Transverse colon (tissue), 4 donors: ENCODE results near the gene JPH3. TPM values are rescaled to one million over a fixed set of nuclear protein-coding genes. Genes with fewer than 3 reads are reported as not detected.
"Not testable (repeated sequence)": the region's sequence is repeated elsewhere in the genome, so short reads cannot be mapped to it uniquely, and the experiment has no call there.

Experiments used
- DNase-seq: peaks from one replicate; pipeline ENCODE4 v3.0.0-alpha.2; 2019
- H3K27ac ChIP-seq, 4 donors: fragments of 200-600 bp; sonication (generic); 2 replicates each; pipeline ENCODE4 v1.5.1; 2016 to 2018; ENCODE audit warnings: inconsistent platforms in 4 of 4
- H3K27me3 ChIP-seq: fragments of 200-600 bp; sonication (generic); 2 replicates; pipeline ENCODE4 v1.5.1; 2017; ENCODE audit warnings: inconsistent platforms
- H3K36me3 ChIP-seq, 4 donors: fragments of 200-600 bp; sonication (generic); 2 replicates each; pipeline ENCODE4 v1.5.1; 2017 to 2019; ENCODE audit warnings: inconsistent platforms in 4 of 4
- H3K4me1 ChIP-seq, 4 donors: fragments of 200-600 bp; sonication (generic); 2 replicates each; pipeline ENCODE4 v1.5.1; 2017 to 2020; ENCODE audit warnings: inconsistent platforms in 4 of 4
- H3K4me3 ChIP-seq, 4 donors: fragments of 200-600 bp; sonication (generic); 1 replicate in 1 of 4; 2 replicates in 3 of 4; pipeline versions ENCODE4 v1.5.1 to v1.6.1; 2017 to 2019; ENCODE audit warnings: inconsistent platforms in 4 of 4
- H3K9me3 ChIP-seq, 2 donors: fragments of 200-600 bp; sonication (generic); 2 replicates each; pipeline ENCODE4 v1.5.1; 2017 to 2019; ENCODE audit warnings: inconsistent platforms in 2 of 2
- CTCF ChIP-seq, 5 experiments: fragments of 200-600 bp in 3 of 5; fragments of 450-650 bp in 2 of 5; sonication (generic) in 3 of 5; IDR thresholded peaks; 1 replicate in 2 of 5; 2 replicates in 3 of 5; pipeline ENCODE4 v1.5.1; 2016 to 2017; ENCODE audit warnings: antibody characterized with exemption in 5 of 5, inconsistent platforms in 3 of 5, mild to moderate bottlenecking in 2 of 5, moderate library complexity in 1 of 5
- EP300 ChIP-seq: sonication (generic); formaldehyde crosslinking; IDR thresholded peaks from one replicate; pipeline ENCODE4 v1.6.1; 2017; ENCODE audit warnings: antibody characterized with exemption, low read depth
- POLR2A ChIP-seq: fragments of 450-650 bp; IDR thresholded peaks from one replicate; pipeline ENCODE4 v1.6.1; 2016; ENCODE audit warnings: antibody characterized with exemption, mild to moderate bottlenecking, moderate library complexity
- POLR2AphosphoS5 ChIP-seq, 3 donors: sonication (generic); formaldehyde crosslinking; IDR thresholded peaks; one replicate each; pipeline ENCODE4 v1.6.1; 2016; ENCODE audit warnings: antibody characterized with exemption in 3 of 3
- WGBS, 2 donors: methylation state at CpG; one replicate each; pipeline ENCODE4 v1.1.5; 2018; ENCODE audit warnings: low coverage in 1 of 2; 5-methylcytosine and 5-hydroxymethylcytosine counted together
- in situ Hi-C, 4 donors: fragments of 200-750 bp; cut with MboI; loops; one replicate each; pipeline versions ENCODE4 v1.15.0 to v1.15.1; 2017; ENCODE audit warnings: low sequenced_read_pairs in 3 of 4, low pct_ligation_motif_present in 1 of 4, low pct_unique_long_range_greater_than_20kb in 1 of 4
- intact Hi-C: fragments of 100-400 bp; cut with DNase I; formaldehyde crosslinking; loops from one replicate; pipeline ENCODE4 v1.15.1; 2023; ENCODE audit warnings: low total_unique reads
- total RNA-seq, 4 donors: library from RNA; depleted of rRNA; stranded (reverse); fragments of >200 nt; gene quantifications; one replicate each; pipeline ENCODE4 v1.1.0, GENCODE V29; 2016

The JPH3 gene
- total RNA-seq, 4 donors from 2014 or later = 0.32 to 5.2 (median 0.41) TPM; not detected in 1

GRCh38 chr16:87713451-87714229 is 111.3 kb downstream of the JPH3 start:
- WGBS, 2 donors = 85 to 95% methylated on average over 2 to 19 of the region's 19 CpGs
- no peaks in the 10 kb centered on the region for H3K27me3 ChIP-seq
- DNase-seq = no peak
- intact Hi-C loops (no loop called here), in situ Hi-C loops (no loop called here)
- no peak for TF ChIP-seq POLR2AphosphoS5 (IDR thresholded peaks at IDR 0.05)
- peaks cover 0 to 3% (median 0%) of the 10 kb centered on the region in 4 donors for H3K4me1 ChIP-seq
- no peak overlapping the region for H3K27ac ChIP-seq
- H3K9me3 ChIP-seq = no peaks in the 10 kb centered on the region
- peaks cover 0 to 5% (median 3%) of the 10 kb centered on the region in 4 donors for H3K36me3 ChIP-seq
- H3K4me3 ChIP-seq = no peak overlapping the region

DNA sequence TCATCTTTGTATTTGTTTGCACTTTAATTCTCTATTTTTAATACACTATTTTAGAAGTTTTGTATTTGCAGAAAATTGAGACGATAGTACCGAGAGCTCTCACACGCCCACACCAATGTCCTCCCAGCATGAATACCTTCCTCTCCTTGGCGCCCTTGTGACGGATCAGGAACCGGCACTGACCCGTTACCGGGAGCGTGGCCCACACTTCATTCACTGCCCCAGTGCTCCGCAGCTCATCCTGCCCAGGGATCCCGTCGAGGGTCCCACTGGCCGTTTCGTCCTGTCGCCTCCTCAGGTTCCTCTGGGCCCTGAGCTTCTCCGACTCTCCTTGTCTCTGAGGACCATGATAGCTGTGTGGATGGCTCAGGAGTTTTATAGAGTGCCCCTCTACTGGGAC is 112.9 kb downstream of the JPH3 start:
- Histone ChIP-seq H3K9me3 (no peaks in the 10 kb centered on the region), H3K4me3 (no peak overlapping the region), H3K27ac (no peak overlapping the region), H3K27me3 (no peaks in the 10 kb centered on the region), H3K4me1 (peaks cover 0 to 3% (median 0%) of the 10 kb centered on the region in 4 donors), H3K36me3 (no peaks in the 10 kb centered on the region)
- intact Hi-C loops (no loop called here), in situ Hi-C loops (no loop called here)
- DNase-seq = no peak
- WGBS, 2 donors = 96 to 100% methylated on average over 3 to 16 of the region's 16 CpGs
- TF ChIP-seq POLR2AphosphoS5 (IDR thresholded peaks at IDR 0.05) = no peak
- no peak for TF ChIP-seq POLR2A
- TF ChIP-seq CTCF (IDR thresholded peaks at IDR 0.05) = no peak
- TF ChIP-seq EP300 = no peak

DNA sequence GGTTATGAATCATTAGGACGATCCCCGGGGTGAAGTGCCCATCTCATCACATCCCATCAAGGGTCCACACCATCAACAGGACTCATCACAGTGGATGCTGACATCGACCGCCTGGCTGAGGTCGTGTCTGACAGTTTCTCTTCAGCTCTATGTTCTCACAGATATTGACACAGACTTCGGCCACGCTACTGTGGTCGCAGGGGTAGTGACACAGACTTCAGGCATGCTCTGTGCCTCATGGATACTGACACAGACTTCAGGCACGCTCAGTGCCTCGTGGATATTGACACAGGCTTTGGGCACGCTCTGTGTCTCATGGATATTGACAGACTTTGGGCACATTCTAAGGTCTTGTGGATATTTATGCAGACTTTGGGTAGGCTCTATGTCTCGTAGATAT is 113.3 kb downstream of the JPH3 start:
- intact Hi-C loops = no loop called here
- no peaks in the 10 kb centered on the region for H3K36me3 ChIP-seq

DNA sequence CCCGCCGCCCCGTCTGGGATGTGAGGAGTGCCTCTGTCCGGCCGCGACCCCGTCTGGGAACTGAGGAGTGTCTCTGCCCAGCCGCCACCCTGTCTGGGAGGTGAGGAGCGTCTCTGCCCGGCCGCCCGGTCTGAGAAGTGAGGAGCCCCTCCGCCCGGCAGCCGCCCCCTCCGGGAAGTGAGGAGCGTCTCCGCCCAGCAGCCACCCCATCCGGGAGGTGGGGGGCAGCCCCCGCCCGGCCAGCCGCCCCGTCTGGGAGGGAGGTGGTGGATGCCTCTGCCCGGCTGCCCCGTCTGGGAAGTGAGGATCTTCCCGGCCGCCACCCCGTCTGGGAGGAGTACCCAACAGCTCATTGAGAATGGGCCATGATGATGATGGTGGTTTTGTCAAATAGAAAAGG is 116.5 kb downstream of the JPH3 start:
- H3K4me3 ChIP-seq, H3K36me3 ChIP-seq, in situ Hi-C loops, H3K27ac ChIP-seq, H3K27me3 ChIP-seq, intact Hi-C loops, H3K4me1 ChIP-seq, DNase-seq, H3K9me3 ChIP-seq: not testable (repeated sequence)
- 89% methylated on average over 9 of the region's 28 CpGs; no CpG with 5 or more reads in 1 of the 2 donors for WGBS, 2 donors

More for the DNA sequence above, 113.3 kb downstream of the JPH3 start:
- no peak for DNase-seq
- Histone ChIP-seq H3K4me1 (peaks cover 0 to 3% (median 0%) of the 10 kb centered on the region in 4 donors), H3K27ac (no peak overlapping the region), H3K9me3 (no peaks in the 10 kb centered on the region), H3K4me3 (no peak overlapping the region), H3K27me3 (no peaks in the 10 kb centered on the region)
- no peak for TF ChIP-seq POLR2AphosphoS5 (IDR thresholded peaks at IDR 0.05)
- TF ChIP-seq CTCF (IDR thresholded peaks at IDR 0.05) = no peak
- TF ChIP-seq POLR2A = no peak
- TF ChIP-seq EP300 = no peak
- WGBS, 2 donors = 94% methylated on average over 10 of the region's 12 CpGs; no CpG with 5 or more reads in 1 of the 2 donors
- in situ Hi-C loops = no loop called here

DNA sequence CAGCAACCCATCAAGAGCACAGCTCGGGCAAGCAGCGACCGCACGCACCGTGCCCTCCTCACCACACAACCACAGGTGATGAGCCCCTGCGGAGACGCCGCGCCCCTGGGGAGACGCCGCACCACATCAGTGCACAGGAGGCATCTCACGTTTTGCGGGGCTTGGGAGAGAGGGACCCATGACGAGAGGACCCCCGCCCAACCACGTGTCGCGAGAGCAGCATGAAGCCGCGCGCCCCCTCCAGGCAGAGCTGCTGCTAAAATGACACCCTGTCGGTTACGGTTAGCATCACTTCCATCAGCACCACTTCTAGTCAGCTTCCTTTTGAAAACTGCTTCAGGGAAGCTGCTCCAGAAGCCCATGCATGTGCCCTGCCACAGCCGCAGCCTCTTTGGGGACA is 118.1 kb downstream of the JPH3 start:
- H3K27ac ChIP-seq = no peak overlapping the region
- DNase-seq = no peak
- no peak overlapping the region for H3K4me3 ChIP-seq
- no peaks in the 10 kb centered on the region for H3K36me3 ChIP-seq
- TF ChIP-seq CTCF (IDR thresholded peaks at IDR 0.05) (no peak), POLR2AphosphoS5 (IDR thresholded peaks at IDR 0.05) (no peak), POLR2A (no peak), EP300 (no peak)
- no peaks in the 10 kb centered on the region for H3K4me1 ChIP-seq
- no peaks in the 10 kb centered on the region for H3K27me3 ChIP-seq
- no peaks in the 10 kb centered on the region for H3K9me3 ChIP-seq
- in situ Hi-C loops (no loop called here), intact Hi-C loops (no loop called here)
- WGBS, 2 donors = 92% methylated on average over 20 of the region's 24 CpGs; no CpG with 5 or more reads in 1 of the 2 donors
